ENCODE data around the gene CFAP61.

The CFAP61 gene

GRCh38 chr20:20205862-20206236 is 153.5 kb downstream of the CFAP61 start:
- Histone ChIP-seq H3K4me1 (no peaks in the 10 kb centered on the region), H3K4me3 (no peak overlapping the region), H3K27me3 (ENCODE audit: low read depth) (no peaks in the 10 kb centered on the region), H3K9me3 (no peaks in the 10 kb centered on the region), H3K36me3 (replicated peaks) (no peaks in the 10 kb centered on the region)
- no peak for DNase-seq (ENCODE audit: low spot score in 2 of 2)
- in situ Hi-C loops (cut with MboI; ENCODE audit: low sequenced_read_pairs): no loop called here

GRCh38 chr20:20206788-20207187 is 154.5 kb downstream of the CFAP61 start:
- no peaks in the 10 kb centered on the region for H3K27me3 ChIP-seq (ENCODE audit: low read depth)
- H3K9me3 ChIP-seq: no peaks in the 10 kb centered on the region
- no peaks in the 10 kb centered on the region for H3K4me1 ChIP-seq
- no peaks in the 10 kb centered on the region for H3K36me3 ChIP-seq (replicated peaks)
- in situ Hi-C loops (cut with MboI; ENCODE audit: low sequenced_read_pairs): no loop called here
- no peak for DNase-seq (ENCODE audit: low spot score in 2 of 2)
- H3K4me3 ChIP-seq: no peak overlapping the region

GRCh38 chr20:20207291-20207690 is 155.0 kb downstream of the CFAP61 start:
- no peak overlapping the region for H3K4me3 ChIP-seq
- in situ Hi-C loops (cut with MboI; ENCODE audit: low sequenced_read_pairs): no loop called here
- no peak for DNase-seq (ENCODE audit: low spot score in 2 of 2)
- H3K4me1 ChIP-seq: no peaks in the 10 kb centered on the region
- H3K36me3 ChIP-seq (replicated peaks): no peaks in the 10 kb centered on the region
- H3K27me3 ChIP-seq (ENCODE audit: low read depth): no peaks in the 10 kb centered on the region
- H3K9me3 ChIP-seq: no peaks in the 10 kb centered on the region

- Histone ChIP-seq H3K27me3 (ENCODE audit: low read depth) (no peaks in the 10 kb centered on the region), H3K4me1 (no peaks in the 10 kb centered on the region), H3K4me3 (no peak overlapping the region), H3K9me3 (no peaks in the 10 kb centered on the region), H3K36me3 (replicated peaks) (no peaks in the 10 kb centered on the region)
- no peak for DNase-seq (ENCODE audit: low spot score in 2 of 2)
- in situ Hi-C loops (cut with MboI; ENCODE audit: low sequenced_read_pairs): no loop called here
Measured at GRCh38 chr20:20207872-20208271, 155.5 kb downstream of the CFAP61 start.

- Histone ChIP-seq H3K4me1 (no peaks in the 10 kb centered on the region), H3K27me3 (ENCODE audit: low read depth) (no peaks in the 10 kb centered on the region)
- in situ Hi-C loops (cut with MboI; ENCODE audit: low sequenced_read_pairs): no loop called here
Measured at GRCh38 chr20:20209684-20210083, 157.4 kb downstream of the CFAP61 start.

GRCh38 chr20:20210327-20210726 is 158.0 kb downstream of the CFAP61 start:
- no peaks in the 10 kb centered on the region for H3K27me3 ChIP-seq (ENCODE audit: low read depth)
- DNase-seq (ENCODE audit: low spot score in 2 of 2): no peak
- H3K4me1 ChIP-seq: no peaks in the 10 kb centered on the region
- no peaks in the 10 kb centered on the region for H3K36me3 ChIP-seq (replicated peaks)
- no peaks in the 10 kb centered on the region for H3K9me3 ChIP-seq
- in situ Hi-C loops (cut with MboI; ENCODE audit: low sequenced_read_pairs): no loop called here
- no peak overlapping the region for H3K4me3 ChIP-seq

More at GRCh38 chr20:20209684-20210083, 157.4 kb downstream of the CFAP61 start:
- DNase-seq (ENCODE audit: low spot score in 2 of 2): no peak
- H3K36me3 ChIP-seq (replicated peaks): no peaks in the 10 kb centered on the region
- no peaks in the 10 kb centered on the region for H3K9me3 ChIP-seq
- no peak overlapping the region for H3K4me3 ChIP-seq

- Histone ChIP-seq H3K27me3 (ENCODE audit: low read depth) (no peaks in the 10 kb centered on the region), H3K4me1 (peaks cover 2% of the 10 kb centered on the region), H3K4me3 (no peak overlapping the region), H3K9me3 (no peaks in the 10 kb centered on the region), H3K36me3 (replicated peaks) (no peaks in the 10 kb centered on the region)
- no peak for DNase-seq (ENCODE audit: low spot score in 2 of 2)
- in situ Hi-C loops (cut with MboI; ENCODE audit: low sequenced_read_pairs): no loop called here
Measured at GRCh38 chr20:20210943-20211273, 158.6 kb downstream of the CFAP61 start.

GRCh38 chr20:20211274-20211987 is 159.1 kb downstream of the CFAP61 start:
- H3K9me3 ChIP-seq: no peaks in the 10 kb centered on the region
- no peaks in the 10 kb centered on the region for H3K36me3 ChIP-seq (replicated peaks)
- DNase-seq (ENCODE audit: low spot score in 2 of 2): no peak
- H3K4me3 ChIP-seq: no peak overlapping the region
- in situ Hi-C loops (cut with MboI; ENCODE audit: low sequenced_read_pairs): no loop called here
- H3K27me3 ChIP-seq (ENCODE audit: low read depth): no peaks in the 10 kb centered on the region
- H3K4me1 ChIP-seq: peaks cover 7% of the 10 kb centered on the region

GRCh38 chr20:20211988-20212518 is 159.7 kb downstream of the CFAP61 start:
- DNase-seq (ENCODE audit: low spot score in 2 of 2): no peak

GRCh38 chr20:20212675-20213096 is 160.4 kb downstream of the CFAP61 start:
- no peak for DNase-seq (ENCODE audit: low spot score in 2 of 2)
- Histone ChIP-seq H3K9me3 (no peaks in the 10 kb centered on the region), H3K4me3 (no peak overlapping the region), H3K27me3 (ENCODE audit: low read depth) (no peaks in the 10 kb centered on the region), H3K4me1 (peaks cover 15% of the 10 kb centered on the region), H3K36me3 (replicated peaks) (no peaks in the 10 kb centered on the region)
- in situ Hi-C loops (cut with MboI; ENCODE audit: low sequenced_read_pairs): no loop called here

More at GRCh38 chr20:20211988-20212518, 159.7 kb downstream of the CFAP61 start:
- no peaks in the 10 kb centered on the region for H3K27me3 ChIP-seq (ENCODE audit: low read depth)
- in situ Hi-C loops (cut with MboI; ENCODE audit: low sequenced_read_pairs): no loop called here
- no peaks in the 10 kb centered on the region for H3K9me3 ChIP-seq
- no peaks in the 10 kb centered on the region for H3K36me3 ChIP-seq (replicated peaks)
- no peak overlapping the region for H3K4me3 ChIP-seq
- H3K4me1 ChIP-seq: peaks cover 9% of the 10 kb centered on the region

GRCh38 chr20:20213526-20214121 is 161.3 kb downstream of the CFAP61 start:
- no peaks in the 10 kb centered on the region for H3K27me3 ChIP-seq (ENCODE audit: low read depth)
- no peaks in the 10 kb centered on the region for H3K36me3 ChIP-seq (replicated peaks)
- H3K9me3 ChIP-seq: no peaks in the 10 kb centered on the region
- in situ Hi-C loops (cut with MboI; ENCODE audit: low sequenced_read_pairs): no loop called here
- DNase-seq (ENCODE audit: low spot score in 2 of 2): no peak
- H3K4me1 ChIP-seq: peaks cover 19% of the 10 kb centered on the region
- H3K4me3 ChIP-seq: no peak overlapping the region

GRCh38 chr20:20214757-20215275 is 162.5 kb downstream of the CFAP61 start:
- H3K4me1 ChIP-seq: peaks cover 19% of the 10 kb centered on the region
- in situ Hi-C loops (cut with MboI; ENCODE audit: low sequenced_read_pairs): no loop called here
- no peak for DNase-seq (ENCODE audit: low spot score in 2 of 2)

GRCh38 chr20:20215976-20216727 is 163.8 kb downstream of the CFAP61 start:
- in situ Hi-C loops (cut with MboI; ENCODE audit: low sequenced_read_pairs): no loop called here
- Histone ChIP-seq H3K36me3 (replicated peaks) (no peaks in the 10 kb centered on the region), H3K4me3 (no peak overlapping the region), H3K4me1 (peaks cover 19% of the 10 kb centered on the region), H3K27me3 (ENCODE audit: low read depth) (no peaks in the 10 kb centered on the region), H3K9me3 (no peaks in the 10 kb centered on the region)
- no peak for DNase-seq (ENCODE audit: low spot score in 2 of 2)

More at GRCh38 chr20:20214757-20215275, 162.5 kb downstream of the CFAP61 start:
- Histone ChIP-seq H3K9me3 (no peaks in the 10 kb centered on the region), H3K36me3 (replicated peaks) (no peaks in the 10 kb centered on the region), H3K4me3 (no peak overlapping the region), H3K27me3 (ENCODE audit: low read depth) (no peaks in the 10 kb centered on the region)

GRCh38 chr20:20216941-20217340 is 164.6 kb downstream of the CFAP61 start:
- H3K4me3 ChIP-seq: no peak overlapping the region
- peaks cover 19% of the 10 kb centered on the region for H3K4me1 ChIP-seq
- in situ Hi-C loops (cut with MboI; ENCODE audit: low sequenced_read_pairs): no loop called here
- peak; percentile 44 to 92 for DNase-seq (ENCODE audit: low spot score in 2 of 2)
- no peaks in the 10 kb centered on the region for H3K27me3 ChIP-seq (ENCODE audit: low read depth)
- H3K36me3 ChIP-seq (replicated peaks): no peaks in the 10 kb centered on the region
- H3K9me3 ChIP-seq: no peaks in the 10 kb centered on the region
